OCI-LY7 (cell line): ENCODE measurements around the gene C20orf141.

Source experiments
- EZH2phosphoT487 ChIP-seq: fragments of 200-600 bp; sonication (generic); IDR thresholded peaks from 2 replicates; pipeline ENCODE4 v1.6.1; 2018; ENCODE audit warnings: low read depth, borderline replicate concordance, mild to moderate bottlenecking, mixed run types, antibody characterized with exemption, low read length, moderate library complexity, mixed read lengths
- TF ChIP-seq, protein P1 (sequence below): fragments of 200-600 bp; sonication (generic); conservative IDR thresholded peaks from 2 replicates; pipeline ENCODE4 v1.5.1; 2014; ENCODE audit warnings: mild to moderate bottlenecking, antibody characterized with exemption, low read length, moderate library complexity, mixed read lengths

DNA sequence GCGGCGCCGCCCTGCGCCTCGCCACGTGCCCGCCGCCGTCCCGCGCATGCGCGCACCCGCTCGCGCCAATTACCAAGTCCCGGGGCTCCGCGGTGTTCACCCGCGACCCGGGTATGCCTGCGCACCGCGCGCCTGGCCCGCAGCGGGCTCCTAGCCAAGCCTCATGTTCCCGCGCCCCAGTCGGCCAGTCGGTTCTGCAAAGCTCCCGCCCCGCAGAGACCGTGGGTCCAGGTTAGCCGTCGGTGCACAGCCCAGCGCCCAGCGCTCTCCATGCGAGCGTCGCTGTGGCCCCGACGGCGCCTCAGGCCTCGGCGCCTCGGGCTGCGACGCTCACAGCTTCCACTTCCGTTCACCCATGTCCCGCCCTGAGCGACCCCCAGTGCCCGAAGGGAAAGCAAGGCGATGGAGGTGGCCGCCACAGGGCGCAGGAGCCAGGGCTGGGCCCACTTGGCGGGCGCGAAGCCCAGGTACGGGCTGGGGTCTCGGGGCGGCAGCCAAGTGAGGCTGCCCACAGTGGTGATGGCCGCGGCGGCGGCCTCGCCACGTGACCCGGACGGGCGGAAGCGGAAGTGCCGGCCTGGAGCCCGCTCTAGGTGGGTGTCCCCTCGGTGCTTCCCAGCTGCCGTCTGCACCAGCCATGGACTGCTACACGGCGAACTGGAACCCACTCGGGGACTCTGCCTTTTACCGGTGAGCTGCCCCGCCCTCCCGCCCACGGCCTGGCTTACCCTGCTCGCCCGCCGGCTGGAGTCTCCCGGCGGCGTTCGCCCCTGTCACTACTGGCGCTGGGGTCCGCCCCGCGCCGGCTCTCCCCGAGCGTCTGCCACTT lies 25.6 kb downstream of the C20orf141 start, which contains the start of the genes PCED1A and VPS16:
- TF ChIP-seq, protein P1, sequence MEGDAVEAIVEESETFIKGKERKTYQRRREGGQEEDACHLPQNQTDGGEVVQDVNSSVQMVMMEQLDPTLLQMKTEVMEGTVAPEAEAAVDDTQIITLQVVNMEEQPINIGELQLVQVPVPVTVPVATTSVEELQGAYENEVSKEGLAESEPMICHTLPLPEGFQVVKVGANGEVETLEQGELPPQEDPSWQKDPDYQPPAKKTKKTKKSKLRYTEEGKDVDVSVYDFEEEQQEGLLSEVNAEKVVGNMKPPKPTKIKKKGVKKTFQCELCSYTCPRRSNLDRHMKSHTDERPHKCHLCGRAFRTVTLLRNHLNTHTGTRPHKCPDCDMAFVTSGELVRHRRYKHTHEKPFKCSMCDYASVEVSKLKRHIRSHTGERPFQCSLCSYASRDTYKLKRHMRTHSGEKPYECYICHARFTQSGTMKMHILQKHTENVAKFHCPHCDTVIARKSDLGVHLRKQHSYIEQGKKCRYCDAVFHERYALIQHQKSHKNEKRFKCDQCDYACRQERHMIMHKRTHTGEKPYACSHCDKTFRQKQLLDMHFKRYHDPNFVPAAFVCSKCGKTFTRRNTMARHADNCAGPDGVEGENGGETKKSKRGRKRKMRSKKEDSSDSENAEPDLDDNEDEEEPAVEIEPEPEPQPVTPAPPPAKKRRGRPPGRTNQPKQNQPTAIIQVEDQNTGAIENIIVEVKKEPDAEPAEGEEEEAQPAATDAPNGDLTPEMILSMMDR = no peak
- TF ChIP-seq EZH2phosphoT487 = no peak
